Stomach (tissue), 4 donors: ENCODE measurements around the gene PNMA8A.

Experiments used
- EP300 ChIP-seq: sonication (generic); formaldehyde crosslinking; IDR thresholded peaks from one replicate; pipeline ENCODE4 v1.6.1; 2017; ENCODE audit warnings: antibody characterized with exemption
- POLR2A ChIP-seq, 4 donors: fragments of 450-650 bp; IDR thresholded peaks; one replicate each; pipeline ENCODE4 v1.6.1; 2016; ENCODE audit warnings: antibody characterized with exemption in 4 of 4, control low read depth in 2 of 4, mild to moderate bottlenecking in 1 of 4, moderate library complexity in 1 of 4
- POLR2AphosphoS5 ChIP-seq, 3 donors: sonication (generic); formaldehyde crosslinking; IDR thresholded peaks; one replicate each; pipeline ENCODE4 v1.6.1; 2016; ENCODE audit warnings: antibody characterized with exemption in 3 of 3
- TF ChIP-seq, protein P1 (sequence below), 7 experiments: fragments of 450-650 bp in 4 of 7; fragments of 200-600 bp in 3 of 7; sonication (generic) in 3 of 7; IDR thresholded peaks; one replicate each; pipeline ENCODE4 v1.5.1; 2016 to 2019; ENCODE audit warnings: antibody characterized with exemption in 7 of 7, control low read depth in 2 of 7, mild to moderate bottlenecking in 1 of 7

DNA sequence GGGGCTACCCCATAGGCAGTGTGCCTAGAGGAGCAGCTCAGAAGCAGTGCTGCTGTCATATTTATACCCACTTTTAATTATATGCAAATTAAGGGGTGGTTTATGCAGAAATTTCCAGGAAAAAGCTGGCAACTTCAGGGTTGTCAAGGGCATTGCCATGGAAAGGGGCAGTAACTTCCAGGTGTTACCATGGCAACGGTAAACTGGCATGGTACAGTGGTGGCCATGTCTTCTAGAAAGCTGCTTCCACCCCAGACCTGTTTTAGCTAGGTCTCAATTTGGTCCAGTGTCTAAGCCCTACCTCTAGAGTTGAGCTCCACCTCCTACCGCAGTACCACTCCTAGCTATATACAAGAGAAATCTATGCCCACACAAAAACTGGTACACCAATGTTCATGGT, 11.3 kb downstream of the PNMA8A start:
- no peak for TF ChIP-seq POLR2A (IDR thresholded peaks at IDR 0.05)
- TF ChIP-seq, protein P1, sequence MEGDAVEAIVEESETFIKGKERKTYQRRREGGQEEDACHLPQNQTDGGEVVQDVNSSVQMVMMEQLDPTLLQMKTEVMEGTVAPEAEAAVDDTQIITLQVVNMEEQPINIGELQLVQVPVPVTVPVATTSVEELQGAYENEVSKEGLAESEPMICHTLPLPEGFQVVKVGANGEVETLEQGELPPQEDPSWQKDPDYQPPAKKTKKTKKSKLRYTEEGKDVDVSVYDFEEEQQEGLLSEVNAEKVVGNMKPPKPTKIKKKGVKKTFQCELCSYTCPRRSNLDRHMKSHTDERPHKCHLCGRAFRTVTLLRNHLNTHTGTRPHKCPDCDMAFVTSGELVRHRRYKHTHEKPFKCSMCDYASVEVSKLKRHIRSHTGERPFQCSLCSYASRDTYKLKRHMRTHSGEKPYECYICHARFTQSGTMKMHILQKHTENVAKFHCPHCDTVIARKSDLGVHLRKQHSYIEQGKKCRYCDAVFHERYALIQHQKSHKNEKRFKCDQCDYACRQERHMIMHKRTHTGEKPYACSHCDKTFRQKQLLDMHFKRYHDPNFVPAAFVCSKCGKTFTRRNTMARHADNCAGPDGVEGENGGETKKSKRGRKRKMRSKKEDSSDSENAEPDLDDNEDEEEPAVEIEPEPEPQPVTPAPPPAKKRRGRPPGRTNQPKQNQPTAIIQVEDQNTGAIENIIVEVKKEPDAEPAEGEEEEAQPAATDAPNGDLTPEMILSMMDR (IDR thresholded peaks at IDR 0.05) = no peak
- TF ChIP-seq POLR2AphosphoS5 (IDR thresholded peaks at IDR 0.05) = no peak
- no peak for TF ChIP-seq EP300
